C4-2B (cell line): ENCODE measurements around the gene MANF.

Source experiments
- ZFX ChIP-seq: fragments of 450-650 bp; IDR thresholded peaks from 2 replicates; pipeline ENCODE4 v1.6.1; 2017
- TF ChIP-seq, protein P1 (sequence below): fragments of 450-650 bp; conservative IDR thresholded peaks from 2 replicates; pipeline ENCODE4 v1.5.1; 2017; ENCODE audit warnings: mild to moderate bottlenecking

DNA sequence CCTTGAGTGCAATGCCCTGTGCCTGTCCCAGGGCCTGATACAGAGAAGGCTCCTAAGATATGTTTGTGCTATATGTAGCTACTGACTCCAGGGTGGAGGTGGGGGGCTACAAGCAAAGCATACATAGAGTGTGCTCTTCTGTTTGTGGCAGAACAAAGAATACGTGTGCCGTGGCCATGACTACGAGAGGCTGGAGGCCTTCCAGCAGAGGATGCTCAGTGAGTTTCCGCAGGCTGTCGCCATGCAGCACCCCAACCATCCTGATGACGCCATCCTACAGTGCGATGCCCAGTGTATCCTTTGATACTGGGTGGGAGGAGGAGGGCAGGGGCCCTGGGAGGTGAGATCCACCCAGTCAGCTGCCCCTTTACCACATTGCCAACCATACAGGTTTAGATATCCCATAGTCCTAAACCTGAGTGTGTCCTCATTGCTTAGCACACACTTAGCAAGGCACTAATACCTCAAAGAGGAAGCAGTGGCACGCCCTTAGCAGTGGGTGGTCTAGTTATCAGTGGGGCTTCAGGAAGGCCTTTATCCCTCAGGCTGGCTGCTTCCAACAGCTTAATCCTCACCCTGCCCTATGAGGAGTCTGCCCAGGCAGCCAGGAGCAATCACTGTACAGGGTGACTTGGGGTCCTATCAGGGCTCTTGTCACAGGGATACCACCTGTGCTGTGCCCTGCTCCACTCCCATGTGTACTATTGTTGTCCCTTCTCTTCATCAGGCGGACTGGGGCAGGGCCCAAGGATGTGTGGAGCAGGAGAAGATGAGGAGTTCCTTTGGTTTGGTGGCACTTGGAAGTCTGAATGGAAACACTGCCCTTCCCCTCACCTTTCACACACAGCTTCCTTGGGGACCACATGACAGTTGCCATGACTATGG, 30.1 kb upstream of the MANF start:
- TF ChIP-seq, protein P1, sequence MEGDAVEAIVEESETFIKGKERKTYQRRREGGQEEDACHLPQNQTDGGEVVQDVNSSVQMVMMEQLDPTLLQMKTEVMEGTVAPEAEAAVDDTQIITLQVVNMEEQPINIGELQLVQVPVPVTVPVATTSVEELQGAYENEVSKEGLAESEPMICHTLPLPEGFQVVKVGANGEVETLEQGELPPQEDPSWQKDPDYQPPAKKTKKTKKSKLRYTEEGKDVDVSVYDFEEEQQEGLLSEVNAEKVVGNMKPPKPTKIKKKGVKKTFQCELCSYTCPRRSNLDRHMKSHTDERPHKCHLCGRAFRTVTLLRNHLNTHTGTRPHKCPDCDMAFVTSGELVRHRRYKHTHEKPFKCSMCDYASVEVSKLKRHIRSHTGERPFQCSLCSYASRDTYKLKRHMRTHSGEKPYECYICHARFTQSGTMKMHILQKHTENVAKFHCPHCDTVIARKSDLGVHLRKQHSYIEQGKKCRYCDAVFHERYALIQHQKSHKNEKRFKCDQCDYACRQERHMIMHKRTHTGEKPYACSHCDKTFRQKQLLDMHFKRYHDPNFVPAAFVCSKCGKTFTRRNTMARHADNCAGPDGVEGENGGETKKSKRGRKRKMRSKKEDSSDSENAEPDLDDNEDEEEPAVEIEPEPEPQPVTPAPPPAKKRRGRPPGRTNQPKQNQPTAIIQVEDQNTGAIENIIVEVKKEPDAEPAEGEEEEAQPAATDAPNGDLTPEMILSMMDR: no peak
- no peak for TF ChIP-seq ZFX
